ENCODE data around the gene DYNLT5. TPM values are rescaled to one million over a fixed set of nuclear protein-coding genes. Genes with fewer than 3 reads are reported as not detected.

The DYNLT5 gene
- polyA plus RNA-seq, 3 donors, result 0.08 to 0.54 (median 0.28) TPM

DNA sequence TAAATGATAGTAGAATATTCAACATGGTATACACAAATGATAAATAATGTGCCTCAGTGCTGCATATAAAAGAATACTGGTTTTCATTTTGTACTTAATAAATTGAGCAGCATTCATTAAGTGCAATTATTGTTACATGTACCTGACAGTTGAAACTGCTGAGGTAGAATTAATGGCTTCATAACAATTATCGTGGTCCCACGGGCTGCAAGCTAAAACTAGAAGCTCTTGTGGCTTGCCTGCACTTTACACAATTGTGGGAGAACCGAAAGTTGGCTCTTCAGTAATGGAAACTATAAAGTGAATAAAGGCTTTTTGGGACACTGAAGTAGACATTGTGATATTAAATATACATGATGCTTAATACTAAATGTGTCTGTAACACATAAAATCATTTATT lies 25.6 kb downstream of the DYNLT5 start:
- H4K20me1 ChIP-seq (ENCODE audit: insufficient read depth, low read length), result no peaks in the 10 kb centered on the region
- no peak overlapping the region for H3K4me3 Mint-ChIP-seq
- H2AFZ ChIP-seq (ENCODE audit: insufficient read depth, low read depth, low read length, poor library complexity, severe bottlenecking), result no peak overlapping the region
- H3K27ac ChIP-seq (ENCODE audit: low read depth in 1 of 2, low read length in 2 of 2), result no peak overlapping the region
- no peaks in the 10 kb centered on the region for H3K27me3 Mint-ChIP-seq (ENCODE audit: low read depth in 3 of 3)
- no peak overlapping the region for H3K27ac Mint-ChIP-seq
- TF ChIP-seq CTCF (IDR thresholded peaks at IDR 0.05), result no peak
- H3K4me3 ChIP-seq (replicated peaks in 1 of 3; ENCODE audit: low read depth in 2 of 3, low read length in 3 of 3), result no peak overlapping the region
- peaks cover 17 to 27% (median 21%) of the 10 kb centered on the region in 7 donors for H3K9me3 Mint-ChIP-seq
- H3K27me3 ChIP-seq (ENCODE audit: control insufficient read depth in 2 of 2, insufficient read depth in 2 of 2, low read length in 2 of 2), result no peaks in the 10 kb centered on the region
- intact Hi-C loops (cut with micrococcal nuclease), result no loop called here
- no peaks in the 10 kb centered on the region for H3K36me3 ChIP-seq (replicated peaks in 1 of 2; ENCODE audit: control insufficient read depth in 1 of 2, insufficient read depth in 2 of 2, low read length in 2 of 2)
- no peaks in the 10 kb centered on the region for H3K4me1 ChIP-seq (ENCODE audit: control insufficient read depth in 1 of 2, insufficient read depth in 2 of 2, low read length in 2 of 2)
- H3K36me3 Mint-ChIP-seq, result peaks cover 0 to 26% of the 10 kb centered on the region in 2 donors
- H3K9ac ChIP-seq (ENCODE audit: insufficient read depth, low read length, poor library complexity, severe bottlenecking), result no peak overlapping the region
- peaks cover 4 to 9% of the 10 kb centered on the region in 2 donors for H3K9me3 ChIP-seq (replicated peaks in 1 of 2; ENCODE audit: control insufficient read depth in 1 of 2, insufficient read depth in 1 of 2, low read length in 2 of 2)
- H3K79me2 ChIP-seq (ENCODE audit: insufficient read depth, low read length), result no peaks in the 10 kb centered on the region
- no CpG with 5 or more reads among the region's 3 CpGs for WGBS (ENCODE audit: insufficient coverage)
- no peaks in the 10 kb centered on the region for H3K4me1 Mint-ChIP-seq
- no peak for DNase-seq
- H3K4me2 ChIP-seq (replicated peaks; ENCODE audit: extremely low read depth, low read length, poor library complexity, severe bottlenecking), result no peak overlapping the region

- no peak overlapping the region for H2AFZ ChIP-seq (ENCODE audit: insufficient read depth, low read depth, low read length, poor library complexity, severe bottlenecking)
- WGBS (ENCODE audit: insufficient coverage), result no CpG with 5 or more reads among the region's 4 CpGs
These were observed 26.0 kb downstream of the DYNLT5 start for GRCh38 chr1:66778266-66778665.

More at GRCh38 chr1:66778266-66778665, 26.0 kb downstream of the DYNLT5 start:
- Mint-ChIP-seq H3K27ac (no peak overlapping the region), H3K4me3 (no peak overlapping the region), H3K4me1 (no peaks in the 10 kb centered on the region), H3K27me3 (ENCODE audit: low read depth in 3 of 3) (no peaks in the 10 kb centered on the region), H3K36me3 (peaks cover 0 to 23% of the 10 kb centered on the region in 2 donors), H3K9me3 (peaks cover 17 to 27% (median 21%) of the 10 kb centered on the region in 7 donors)
- intact Hi-C loops (cut with micrococcal nuclease), result no loop called here
- no peak overlapping the region for H3K4me2 ChIP-seq (replicated peaks; ENCODE audit: extremely low read depth, low read length, poor library complexity, severe bottlenecking)
- DNase-seq, result no peak
- H3K4me1 ChIP-seq (ENCODE audit: control insufficient read depth in 1 of 2, insufficient read depth in 2 of 2, low read length in 2 of 2), result no peaks in the 10 kb centered on the region
- no peaks in the 10 kb centered on the region for H3K27me3 ChIP-seq (ENCODE audit: control insufficient read depth in 2 of 2, insufficient read depth in 2 of 2, low read length in 2 of 2)
- H3K79me2 ChIP-seq (ENCODE audit: insufficient read depth, low read length), result no peaks in the 10 kb centered on the region
- TF ChIP-seq CTCF (IDR thresholded peaks at IDR 0.05), result no peak
- H3K27ac ChIP-seq (ENCODE audit: low read depth in 1 of 2, low read length in 2 of 2), result no peak overlapping the region
- no peak overlapping the region for H3K9ac ChIP-seq (ENCODE audit: insufficient read depth, low read length, poor library complexity, severe bottlenecking)
- peaks cover 4 to 9% of the 10 kb centered on the region in 2 donors for H3K9me3 ChIP-seq (replicated peaks in 1 of 2; ENCODE audit: control insufficient read depth in 1 of 2, insufficient read depth in 1 of 2, low read length in 2 of 2)
- no peak overlapping the region for H3K4me3 ChIP-seq (replicated peaks in 1 of 3; ENCODE audit: low read depth in 2 of 3, low read length in 3 of 3)
- no peaks in the 10 kb centered on the region for H3K36me3 ChIP-seq (replicated peaks in 1 of 2; ENCODE audit: control insufficient read depth in 1 of 2, insufficient read depth in 2 of 2, low read length in 2 of 2)
- H4K20me1 ChIP-seq (ENCODE audit: insufficient read depth, low read length), result no peaks in the 10 kb centered on the region

Data from CD14-positive monocyte (primary cell).